Peyer's patch (tissue), 4 donors: ENCODE data around the gene TST. TPM values are rescaled to one million over a fixed set of nuclear protein-coding genes. Genes with fewer than 3 reads are reported as not detected.

ENCODE experiments used
- DNase-seq, 3 donors: peaks; one replicate each; pipeline ENCODE4 v3.0.0-alpha.2; 2017 to 2019
- H3K27ac ChIP-seq, 4 donors: fragments of 200-600 bp; sonication (generic); one replicate each; pipeline ENCODE4 v1.5.1; 2016 to 2019
- H3K27me3 ChIP-seq, 2 donors: fragments of 200-600 bp; sonication (generic); one replicate each; pipeline ENCODE4 v1.5.1; 2019
- H3K36me3 ChIP-seq, 3 donors: fragments of 200-600 bp; sonication (generic); one replicate each; pipeline ENCODE4 v1.5.1; 2016 to 2019
- H3K4me1 ChIP-seq, 4 donors: fragments of 200-600 bp; sonication (generic); one replicate each; pipeline ENCODE4 v1.5.1; 2016 to 2019
- H3K4me3 ChIP-seq, 4 donors: fragments of 200-600 bp; sonication (generic); 1 replicate in 3 of 4; 2 replicates in 1 of 4; pipeline ENCODE4 v1.5.1; 2016 to 2019; ENCODE audit warnings: mild to moderate bottlenecking in 1 of 4
- H3K9me3 ChIP-seq, 4 donors: fragments of 200-600 bp; sonication (generic); one replicate each; pipeline ENCODE4 v1.5.1; 2016 to 2019; ENCODE audit warnings: mild to moderate bottlenecking in 1 of 4
- POLR2A ChIP-seq, 2 donors: fragments of 450-650 bp; IDR thresholded peaks; one replicate each; pipeline ENCODE4 v1.5.1; 2017; ENCODE audit warnings: antibody characterized with exemption in 2 of 2, mild to moderate bottlenecking in 2 of 2, moderate library complexity in 2 of 2
- total RNA-seq, 4 donors: library from RNA; depleted of rRNA; stranded (reverse); fragments of >200 nt; gene quantifications; one replicate each; pipeline ENCODE4 v1.1.0, GENCODE V29; 2016
- TF ChIP-seq, protein P1 (sequence below), 6 experiments: fragments of 450-650 bp in 4 of 6; fragments of 200-600 bp in 2 of 6; sonication (generic) in 1 of 6; IDR thresholded peaks; one replicate each; pipeline ENCODE4 v1.5.1; 2017 to 2019; ENCODE audit warnings: antibody characterized with exemption in 6 of 6, mild to moderate bottlenecking in 3 of 6, moderate library complexity in 1 of 6

Gene TST
- total RNA-seq, 4 donors from 2014 or later, result 93.3 to 485 (median 249) TPM

DNA sequence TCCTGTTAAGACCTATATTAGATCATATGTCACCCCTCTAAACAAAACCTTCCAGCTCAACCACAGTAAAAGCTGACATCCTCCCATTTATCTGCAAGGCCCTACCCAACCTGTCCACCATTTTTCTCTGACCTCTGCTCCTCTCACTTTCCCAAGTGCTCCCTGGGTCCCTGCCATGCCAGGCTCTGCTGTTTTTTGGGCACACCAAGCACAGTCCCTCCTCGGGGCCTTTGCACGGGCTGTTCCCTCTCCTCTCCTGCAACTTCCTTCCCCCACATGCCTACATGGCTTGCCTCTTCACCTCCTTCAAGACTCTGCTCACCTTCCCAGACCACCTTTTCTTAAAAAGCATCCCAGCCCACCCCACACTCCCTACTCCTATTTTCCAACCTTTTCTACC lies 9.8 kb downstream of the TST start:
- no peaks in the 10 kb centered on the region for H3K36me3 ChIP-seq
- no peaks in the 10 kb centered on the region for H3K27me3 ChIP-seq
- H3K4me1 ChIP-seq, result peaks cover 0 to 13% (median 0%) of the 10 kb centered on the region in 4 donors
- no peak overlapping the region for H3K27ac ChIP-seq
- H3K9me3 ChIP-seq, result no peaks in the 10 kb centered on the region
- no peak overlapping the region for H3K4me3 ChIP-seq
- TF ChIP-seq POLR2A (IDR thresholded peaks at IDR 0.05), result no peak
- TF ChIP-seq, protein P1, sequence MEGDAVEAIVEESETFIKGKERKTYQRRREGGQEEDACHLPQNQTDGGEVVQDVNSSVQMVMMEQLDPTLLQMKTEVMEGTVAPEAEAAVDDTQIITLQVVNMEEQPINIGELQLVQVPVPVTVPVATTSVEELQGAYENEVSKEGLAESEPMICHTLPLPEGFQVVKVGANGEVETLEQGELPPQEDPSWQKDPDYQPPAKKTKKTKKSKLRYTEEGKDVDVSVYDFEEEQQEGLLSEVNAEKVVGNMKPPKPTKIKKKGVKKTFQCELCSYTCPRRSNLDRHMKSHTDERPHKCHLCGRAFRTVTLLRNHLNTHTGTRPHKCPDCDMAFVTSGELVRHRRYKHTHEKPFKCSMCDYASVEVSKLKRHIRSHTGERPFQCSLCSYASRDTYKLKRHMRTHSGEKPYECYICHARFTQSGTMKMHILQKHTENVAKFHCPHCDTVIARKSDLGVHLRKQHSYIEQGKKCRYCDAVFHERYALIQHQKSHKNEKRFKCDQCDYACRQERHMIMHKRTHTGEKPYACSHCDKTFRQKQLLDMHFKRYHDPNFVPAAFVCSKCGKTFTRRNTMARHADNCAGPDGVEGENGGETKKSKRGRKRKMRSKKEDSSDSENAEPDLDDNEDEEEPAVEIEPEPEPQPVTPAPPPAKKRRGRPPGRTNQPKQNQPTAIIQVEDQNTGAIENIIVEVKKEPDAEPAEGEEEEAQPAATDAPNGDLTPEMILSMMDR (IDR thresholded peaks at IDR 0.05), result no peak
- DNase-seq, result peak in 1 of 3 donors; percentile 37

DNA sequence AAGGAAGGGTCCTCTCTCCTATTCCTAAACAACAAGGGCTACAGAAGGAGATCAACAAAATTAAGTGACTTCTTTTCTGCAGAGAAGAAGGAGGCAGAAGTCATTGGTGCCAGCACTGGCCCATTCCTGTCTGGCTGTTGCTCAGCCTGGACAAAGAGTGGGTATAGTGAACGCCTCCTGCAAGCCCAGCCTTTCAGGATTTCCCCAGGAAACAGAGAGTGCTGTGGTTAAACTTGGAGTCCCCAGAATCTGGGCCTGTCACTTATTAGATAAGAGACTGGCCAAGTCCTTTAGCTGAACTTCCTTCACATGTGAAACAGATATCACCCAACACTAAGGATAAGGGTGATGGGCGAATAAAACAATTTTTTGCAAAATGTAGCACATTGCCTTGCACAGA lies 10.9 kb downstream of the TST start:
- Histone ChIP-seq H3K27ac (no peak overlapping the region), H3K9me3 (no peaks in the 10 kb centered on the region), H3K36me3 (no peaks in the 10 kb centered on the region), H3K27me3 (no peaks in the 10 kb centered on the region), H3K4me1 (peaks cover 0 to 10% (median 0%) of the 10 kb centered on the region in 4 donors), H3K4me3 (no peak overlapping the region)
- DNase-seq, result no peak
- TF ChIP-seq POLR2A (IDR thresholded peaks at IDR 0.05), result no peak
- TF ChIP-seq, protein P1 (IDR thresholded peaks at IDR 0.05), result no peak

DNA sequence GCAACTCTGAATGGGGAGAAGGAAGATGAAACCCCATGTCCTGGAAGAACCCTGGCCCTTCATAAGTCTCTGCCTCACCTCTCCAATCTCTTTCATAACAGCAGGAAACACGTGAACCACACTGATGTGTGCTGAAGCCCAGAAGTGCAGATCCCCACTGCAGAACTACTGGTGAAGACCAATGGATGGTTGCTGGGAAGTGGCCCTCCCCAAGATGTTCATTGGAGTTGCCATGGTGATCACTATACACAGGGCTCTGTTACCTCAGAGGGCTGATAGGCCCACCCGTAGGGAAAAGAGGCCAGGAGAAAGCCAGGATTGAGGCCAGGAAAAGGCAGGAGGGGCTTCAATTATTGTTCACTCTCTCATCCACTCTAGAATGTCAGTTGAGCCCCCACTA lies 11.6 kb downstream of the TST start:
- no peak for TF ChIP-seq POLR2A (IDR thresholded peaks at IDR 0.05)
- TF ChIP-seq, protein P1 (IDR thresholded peaks at IDR 0.05), result no peak

DNA sequence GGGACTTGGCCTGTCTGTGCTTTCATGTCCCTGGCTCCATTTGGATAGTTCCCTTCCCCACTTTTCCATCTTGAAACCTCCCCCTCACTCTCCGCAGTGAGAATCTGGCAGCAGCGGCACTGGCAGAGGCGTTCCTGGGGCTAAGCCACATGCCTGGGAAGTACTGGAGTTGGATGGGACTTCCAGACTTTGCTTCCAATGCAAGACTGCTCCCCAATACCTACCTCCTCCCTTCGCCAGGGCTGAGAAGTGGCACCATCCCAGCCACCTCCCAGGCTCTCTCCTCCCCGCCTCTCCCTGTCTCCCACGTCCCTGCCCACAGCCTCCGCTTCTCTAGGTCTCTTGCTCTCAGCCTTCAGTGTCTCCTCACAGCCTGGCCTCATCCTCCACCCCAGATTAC lies 16.6 kb downstream of the TST start:
- no peaks in the 10 kb centered on the region for H3K9me3 ChIP-seq
- H3K4me1 ChIP-seq, result no peaks in the 10 kb centered on the region
- no peaks in the 10 kb centered on the region for H3K36me3 ChIP-seq
- H3K4me3 ChIP-seq, result no peak overlapping the region
- no peak for DNase-seq
- no peaks in the 10 kb centered on the region for H3K27me3 ChIP-seq
- no peak for TF ChIP-seq POLR2A (IDR thresholded peaks at IDR 0.05)
- TF ChIP-seq, protein P1 (IDR thresholded peaks at IDR 0.05), result no peak
- H3K27ac ChIP-seq, result no peak overlapping the region

More for the DNA sequence above, 11.6 kb downstream of the TST start:
- DNase-seq, result no peak
- Histone ChIP-seq H3K27me3 (no peaks in the 10 kb centered on the region), H3K4me3 (no peak overlapping the region), H3K27ac (no peak overlapping the region), H3K4me1 (peaks cover 0 to 9% (median 0%) of the 10 kb centered on the region in 4 donors), H3K36me3 (no peaks in the 10 kb centered on the region), H3K9me3 (no peaks in the 10 kb centered on the region)

DNA sequence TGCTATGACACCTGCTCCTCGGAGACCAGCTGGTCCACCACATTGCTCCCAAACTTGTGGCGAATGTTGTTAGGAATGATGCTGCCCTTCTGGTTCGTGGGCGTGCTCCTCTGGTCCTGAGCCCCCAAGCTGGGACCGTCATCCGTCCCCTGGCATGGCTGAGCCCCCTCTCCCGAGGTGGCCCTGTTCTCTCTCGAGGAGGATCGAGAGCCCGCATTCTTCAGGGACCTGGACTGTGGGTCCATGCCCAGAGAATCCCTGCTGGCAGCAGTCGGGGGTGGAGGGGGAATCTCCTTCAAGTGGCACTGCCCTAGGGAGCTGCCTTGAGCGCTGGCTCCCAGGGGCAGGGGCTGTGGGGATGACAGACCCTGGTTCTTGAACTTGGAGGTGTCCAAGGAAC lies 17.4 kb downstream of the TST start:
- no peak overlapping the region for H3K27ac ChIP-seq
- H3K9me3 ChIP-seq, result no peaks in the 10 kb centered on the region
- H3K4me3 ChIP-seq, result no peak overlapping the region
- H3K27me3 ChIP-seq, result no peaks in the 10 kb centered on the region
- no peaks in the 10 kb centered on the region for H3K36me3 ChIP-seq
- TF ChIP-seq, protein P1 (IDR thresholded peaks at IDR 0.05), result no peak
- no peak for TF ChIP-seq POLR2A (IDR thresholded peaks at IDR 0.05)
- no peak for DNase-seq
- no peaks in the 10 kb centered on the region for H3K4me1 ChIP-seq
